ENCODE measurements around the gene YAF2. TPM values are rescaled to one million over a fixed set of nuclear protein-coding genes. Genes with fewer than 3 reads are reported as not detected.
"Not testable (repeated sequence)": the region's sequence is repeated elsewhere in the genome, so short reads cannot be mapped to it uniquely, and the experiment has no call there.

Gene YAF2
- total RNA-seq, 2 donors from 2014 or later, result 19.4 to 27.3 TPM

DNA sequence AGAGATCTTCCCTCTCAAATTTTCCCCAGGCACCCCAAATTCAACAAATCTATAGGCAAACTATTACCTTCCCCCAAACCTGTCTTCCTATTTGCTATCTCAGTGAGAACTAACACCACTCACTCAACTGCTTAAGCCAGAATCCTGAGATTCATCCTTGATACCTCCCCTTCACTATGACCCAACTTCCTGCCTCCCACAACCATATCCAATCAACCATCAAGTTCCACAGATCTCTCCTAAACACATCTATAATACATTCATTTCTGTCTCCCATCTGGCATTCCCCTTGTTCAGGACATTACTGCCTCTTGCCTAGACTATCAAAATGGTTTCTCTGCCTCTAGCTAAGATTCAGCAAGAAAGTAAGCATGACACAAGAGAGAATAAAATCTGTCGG lies 21.3 kb downstream of the YAF2 start:
- no peaks in the 10 kb centered on the region for H3K9me3 Mint-ChIP-seq
- no peak overlapping the region for H3K27ac Mint-ChIP-seq
- TF ChIP-seq, protein P1, sequence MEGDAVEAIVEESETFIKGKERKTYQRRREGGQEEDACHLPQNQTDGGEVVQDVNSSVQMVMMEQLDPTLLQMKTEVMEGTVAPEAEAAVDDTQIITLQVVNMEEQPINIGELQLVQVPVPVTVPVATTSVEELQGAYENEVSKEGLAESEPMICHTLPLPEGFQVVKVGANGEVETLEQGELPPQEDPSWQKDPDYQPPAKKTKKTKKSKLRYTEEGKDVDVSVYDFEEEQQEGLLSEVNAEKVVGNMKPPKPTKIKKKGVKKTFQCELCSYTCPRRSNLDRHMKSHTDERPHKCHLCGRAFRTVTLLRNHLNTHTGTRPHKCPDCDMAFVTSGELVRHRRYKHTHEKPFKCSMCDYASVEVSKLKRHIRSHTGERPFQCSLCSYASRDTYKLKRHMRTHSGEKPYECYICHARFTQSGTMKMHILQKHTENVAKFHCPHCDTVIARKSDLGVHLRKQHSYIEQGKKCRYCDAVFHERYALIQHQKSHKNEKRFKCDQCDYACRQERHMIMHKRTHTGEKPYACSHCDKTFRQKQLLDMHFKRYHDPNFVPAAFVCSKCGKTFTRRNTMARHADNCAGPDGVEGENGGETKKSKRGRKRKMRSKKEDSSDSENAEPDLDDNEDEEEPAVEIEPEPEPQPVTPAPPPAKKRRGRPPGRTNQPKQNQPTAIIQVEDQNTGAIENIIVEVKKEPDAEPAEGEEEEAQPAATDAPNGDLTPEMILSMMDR (conservative IDR thresholded peaks at IDR 0.05), result no peak
- Histone ChIP-seq H3K27ac (ENCODE audit: low read depth, low read length) (no peak overlapping the region), H3K36me3 (ENCODE audit: control insufficient read depth, insufficient read depth, low read length) (no peaks in the 10 kb centered on the region), H3K9me3 (ENCODE audit: control insufficient read depth, low read length) (no peaks in the 10 kb centered on the region), H3K9ac (ENCODE audit: extremely low read depth, low read length, poor library complexity, severe bottlenecking) (no peak overlapping the region), H3K4me1 (ENCODE audit: control insufficient read depth, insufficient read depth, low read length) (no peaks in the 10 kb centered on the region), H3K27me3 (ENCODE audit: control insufficient read depth, insufficient read depth, low read length, poor library complexity, severe bottlenecking) (no peaks in the 10 kb centered on the region), H3K4me3 (ENCODE audit: low read length) (no peak overlapping the region)
- no peak for DNase-seq
- WGBS, 2 experiments (ENCODE audit: insufficient coverage in 1 of 2, insufficient read length in 1 of 2), result 100% methylated on average over 1 of the region's 1 CpG; no CpG with 5 or more reads in 1 of the 2 experiments
- H3K4me1 Mint-ChIP-seq, result peaks cover 9% of the 10 kb centered on the region
- no peak overlapping the region for H3K4me3 Mint-ChIP-seq
- no peaks in the 10 kb centered on the region for H3K27me3 Mint-ChIP-seq (ENCODE audit: insufficient read depth)
- no peaks in the 10 kb centered on the region for H3K36me3 Mint-ChIP-seq (ENCODE audit: low read depth)

DNA sequence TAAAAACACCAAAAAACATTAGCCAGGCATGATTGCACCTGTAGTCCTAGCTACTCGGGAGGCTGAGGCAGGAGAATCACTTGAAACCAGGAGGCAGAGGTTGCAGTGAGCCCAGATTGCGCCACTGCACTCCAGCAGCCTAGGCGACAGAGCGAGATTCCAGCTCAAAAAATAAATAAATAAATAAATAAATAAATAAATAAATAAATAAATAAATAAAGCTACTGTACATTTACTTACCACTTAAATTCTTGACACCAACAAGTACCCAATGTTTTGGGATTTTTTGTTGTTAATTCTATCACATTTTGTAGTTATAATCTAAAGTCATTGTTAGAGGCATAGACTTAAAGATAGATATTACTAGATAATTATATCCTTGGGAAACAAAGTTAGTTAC lies 22.3 kb downstream of the YAF2 start:
- 70 to 100% methylated on average over 1 to 2 of the region's 4 CpGs for WGBS, 2 experiments (ENCODE audit: insufficient coverage in 1 of 2, insufficient read length in 1 of 2)
- not testable (repeated sequence) for H3K4me3 Mint-ChIP-seq; DNase-seq; H3K36me3 Mint-ChIP-seq (ENCODE audit: low read depth); H3K27me3 ChIP-seq (ENCODE audit: control insufficient read depth, insufficient read depth, low read length, poor library complexity, severe bottlenecking); H3K27me3 Mint-ChIP-seq (ENCODE audit: insufficient read depth); H3K4me3 ChIP-seq (ENCODE audit: low read length); H3K9ac ChIP-seq (ENCODE audit: extremely low read depth, low read length, poor library complexity, severe bottlenecking); H3K9me3 ChIP-seq (ENCODE audit: control insufficient read depth, low read length); H3K27ac ChIP-seq (ENCODE audit: low read depth, low read length); H3K27ac Mint-ChIP-seq; H3K9me3 Mint-ChIP-seq; H3K4me1 Mint-ChIP-seq; H3K36me3 ChIP-seq (ENCODE audit: control insufficient read depth, insufficient read depth, low read length); H3K4me1 ChIP-seq (ENCODE audit: control insufficient read depth, insufficient read depth, low read length)

DNA sequence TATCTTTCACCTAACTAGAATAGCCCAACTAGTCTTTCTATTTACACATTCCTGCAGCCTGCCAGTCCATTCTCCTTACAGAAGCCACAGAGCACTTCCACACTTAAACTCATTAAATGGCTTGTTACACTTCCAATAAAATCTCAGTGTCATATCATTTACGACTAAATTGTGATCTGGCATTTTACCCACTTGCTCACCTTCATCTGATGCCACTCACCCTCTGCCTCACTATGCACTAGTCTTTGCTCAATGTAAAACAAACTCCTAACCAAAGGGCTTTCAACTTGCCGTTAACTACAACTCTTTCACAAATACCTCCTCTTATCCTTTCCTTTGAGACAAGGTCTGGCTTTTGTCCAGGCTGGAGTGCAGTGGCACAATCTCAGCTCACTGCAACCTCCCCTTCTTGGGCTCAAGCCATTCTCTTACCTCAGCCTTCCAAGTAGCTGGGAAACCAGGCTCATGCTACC lies 24.1 kb downstream of the YAF2 start:
- H3K4me1 Mint-ChIP-seq, result peaks cover 7% of the 10 kb centered on the region
- H3K9me3 Mint-ChIP-seq, result no peaks in the 10 kb centered on the region
- no peak overlapping the region for H3K4me3 Mint-ChIP-seq
- DNase-seq, result no peak
- Histone ChIP-seq H3K4me3 (ENCODE audit: low read length) (no peak overlapping the region), H3K36me3 (ENCODE audit: control insufficient read depth, insufficient read depth, low read length) (peaks cover 11% of the 10 kb centered on the region), H3K9ac (ENCODE audit: extremely low read depth, low read length, poor library complexity, severe bottlenecking) (no peak overlapping the region), H3K27ac (ENCODE audit: low read depth, low read length) (no peak overlapping the region), H3K9me3 (ENCODE audit: control insufficient read depth, low read length) (no peaks in the 10 kb centered on the region), H3K4me1 (ENCODE audit: control insufficient read depth, insufficient read depth, low read length) (no peaks in the 10 kb centered on the region), H3K27me3 (ENCODE audit: control insufficient read depth, insufficient read depth, low read length, poor library complexity, severe bottlenecking) (no peaks in the 10 kb centered on the region)
- no peak overlapping the region for H3K27ac Mint-ChIP-seq
- no peaks in the 10 kb centered on the region for H3K27me3 Mint-ChIP-seq (ENCODE audit: insufficient read depth)
- 89 to 96% methylated on average over 2 of the region's 2 CpGs for WGBS, 2 experiments (ENCODE audit: insufficient coverage in 1 of 2, insufficient read length in 1 of 2)
- H3K36me3 Mint-ChIP-seq (ENCODE audit: low read depth), result peaks cover 7% of the 10 kb centered on the region
- TF ChIP-seq, protein P1 (conservative IDR thresholded peaks at IDR 0.05), result no peak

GRCh38 chr12:42213023-42213422 lies 25.0 kb downstream of the YAF2 start:
- WGBS, 2 experiments (ENCODE audit: insufficient coverage in 1 of 2, insufficient read length in 1 of 2), result 92 to 95% methylated on average over 2 of the region's 2 CpGs
- Mint-ChIP-seq H3K9me3 (no peaks in the 10 kb centered on the region), H3K27me3 (ENCODE audit: insufficient read depth) (no peaks in the 10 kb centered on the region), H3K4me1 (peaks cover 12% of the 10 kb centered on the region), H3K36me3 (ENCODE audit: low read depth) (peaks cover 7% of the 10 kb centered on the region), H3K27ac (no peak overlapping the region), H3K4me3 (no peak overlapping the region)
- no peak for DNase-seq
- TF ChIP-seq, protein P1 (conservative IDR thresholded peaks at IDR 0.05), result no peak
- Histone ChIP-seq H3K4me3 (ENCODE audit: low read length) (no peak overlapping the region), H3K27me3 (ENCODE audit: control insufficient read depth, insufficient read depth, low read length, poor library complexity, severe bottlenecking) (no peaks in the 10 kb centered on the region), H3K9ac (ENCODE audit: extremely low read depth, low read length, poor library complexity, severe bottlenecking) (no peak overlapping the region), H3K36me3 (ENCODE audit: control insufficient read depth, insufficient read depth, low read length) (peaks cover 11% of the 10 kb centered on the region), H3K27ac (ENCODE audit: low read depth, low read length) (no peak overlapping the region), H3K9me3 (ENCODE audit: control insufficient read depth, low read length) (no peaks in the 10 kb centered on the region), H3K4me1 (ENCODE audit: control insufficient read depth, insufficient read depth, low read length) (no peaks in the 10 kb centered on the region)

All from endodermal cell (in vitro differentiated cells).